Osteoblast (primary cell): ENCODE measurements around the gene F7. TPM values are rescaled to one million over a fixed set of nuclear protein-coding genes. Genes with fewer than 3 reads are reported as not detected.
A peak's percentile ranks its signal among the peaks of the same experiment; 100 is the strongest.

ENCODE experiments used
- DNase-seq: peaks from one replicate; pipeline ENCODE4 v3.0.0; 2011; ENCODE audit warnings: low spot score, mixed read lengths; ENCODE audit not compliant: insufficient read length; ENCODE audit errors: missing footprints
- H2AFZ ChIP-seq: 2 replicates; pipeline ENCODE4 v1.6.0; 2011; ENCODE audit warnings: mild to moderate bottlenecking, low read length
- H3K27ac ChIP-seq: 2 replicates; pipeline ENCODE4 v1.5.1; 2011; ENCODE audit warnings: mild to moderate bottlenecking, low read depth, low read length, moderate library complexity
- H3K27me3 ChIP-seq: 2 replicates; pipeline ENCODE4 v1.6.0; 2012; ENCODE audit warnings: mild to moderate bottlenecking, control low read depth, inconsistent platforms, low read length, moderate library complexity; ENCODE audit not compliant: insufficient read depth
- H3K36me3 ChIP-seq: 2 replicates; pipeline ENCODE4 v1.5.1; 2011; ENCODE audit warnings: mild to moderate bottlenecking, low read length, control low read depth, moderate library complexity; ENCODE audit not compliant: insufficient read depth
- H3K4me1 ChIP-seq: 2 replicates; pipeline ENCODE4 v1.5.1; 2011; ENCODE audit warnings: mild to moderate bottlenecking, low read length, control low read depth, moderate library complexity; ENCODE audit not compliant: insufficient read depth
- H3K4me2 ChIP-seq: 2 replicates; pipeline ENCODE4 v1.6.0; 2011; ENCODE audit warnings: mild to moderate bottlenecking, low read length; ENCODE audit not compliant: insufficient read depth
- H3K4me3 ChIP-seq: fragments of 200-600 bp; sonication (generic); 3 replicates; pipeline ENCODE4 v1.5.1; 2012; ENCODE audit warnings: mild to moderate bottlenecking, low read length, inconsistent platforms; ENCODE audit not compliant: insufficient read depth
- H3K79me2 ChIP-seq: 2 replicates; pipeline ENCODE4 v1.6.0; 2012; ENCODE audit warnings: mild to moderate bottlenecking, low read length, control low read depth, inconsistent platforms; ENCODE audit not compliant: insufficient read depth
- H3K9me3 ChIP-seq: 2 replicates; pipeline ENCODE4 v1.5.1; 2011; ENCODE audit warnings: low read depth, low read length, control low read depth
- H4K20me1 ChIP-seq: 2 replicates; pipeline ENCODE4 v1.6.0; 2012; ENCODE audit warnings: mild to moderate bottlenecking, low read length, control low read depth; ENCODE audit not compliant: insufficient read depth
- total RNA-seq: library from RNA; depleted of rRNA; stranded (reverse); fragments of >200 nt; gene quantifications from 2 replicates; pipeline ENCODE4 v1.2.3, GENCODE V29; 2012
- TF ChIP-seq, protein P1 (sequence below): IDR thresholded peaks from 2 replicates; pipeline ENCODE4 v1.5.1; 2011; ENCODE audit warnings: mild to moderate bottlenecking, low read depth, low read length, moderate library complexity; ENCODE audit errors: extremely low read depth

F7 gene
- total RNA-seq, 1 donor, result under 0.01 TPM

GRCh38 chr13:113122550-113123225 lies 17.1 kb downstream of the F7 start, which contains the start of gene F10:
F10 (plus strand) TSS chr13:113122799; CDS start chr13:113122856, 57 bp downstream.
- Histone ChIP-seq H3K27ac (no peak within 1 kb of the TSS), H3K4me2 (no peak within 1 kb of the TSS), H3K4me3 (no peak within 1 kb of the TSS), H3K27me3 (peaks cover 1% of the 10 kb centered on the region), H3K9me3 (no peaks in the 10 kb centered on the region), H2AFZ (no peak within 1 kb of the TSS), H3K4me1 (no peaks in the 10 kb centered on the region), H3K36me3 (no peaks in the 10 kb centered on the region), H4K20me1 (no peaks in the 10 kb centered on the region), H3K79me2 (no peaks in the 10 kb centered on the region)
- peak; percentile 82 for DNase-seq
- TF ChIP-seq, protein P1, sequence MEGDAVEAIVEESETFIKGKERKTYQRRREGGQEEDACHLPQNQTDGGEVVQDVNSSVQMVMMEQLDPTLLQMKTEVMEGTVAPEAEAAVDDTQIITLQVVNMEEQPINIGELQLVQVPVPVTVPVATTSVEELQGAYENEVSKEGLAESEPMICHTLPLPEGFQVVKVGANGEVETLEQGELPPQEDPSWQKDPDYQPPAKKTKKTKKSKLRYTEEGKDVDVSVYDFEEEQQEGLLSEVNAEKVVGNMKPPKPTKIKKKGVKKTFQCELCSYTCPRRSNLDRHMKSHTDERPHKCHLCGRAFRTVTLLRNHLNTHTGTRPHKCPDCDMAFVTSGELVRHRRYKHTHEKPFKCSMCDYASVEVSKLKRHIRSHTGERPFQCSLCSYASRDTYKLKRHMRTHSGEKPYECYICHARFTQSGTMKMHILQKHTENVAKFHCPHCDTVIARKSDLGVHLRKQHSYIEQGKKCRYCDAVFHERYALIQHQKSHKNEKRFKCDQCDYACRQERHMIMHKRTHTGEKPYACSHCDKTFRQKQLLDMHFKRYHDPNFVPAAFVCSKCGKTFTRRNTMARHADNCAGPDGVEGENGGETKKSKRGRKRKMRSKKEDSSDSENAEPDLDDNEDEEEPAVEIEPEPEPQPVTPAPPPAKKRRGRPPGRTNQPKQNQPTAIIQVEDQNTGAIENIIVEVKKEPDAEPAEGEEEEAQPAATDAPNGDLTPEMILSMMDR, result no peak

- no peak overlapping the region for H3K4me3 ChIP-seq
- no peak overlapping the region for H2AFZ ChIP-seq
- H3K4me2 ChIP-seq, result no peak overlapping the region
Observed at GRCh38 chr13:113123226-113124201, 17.9 kb downstream of the F7 start.

DNA sequence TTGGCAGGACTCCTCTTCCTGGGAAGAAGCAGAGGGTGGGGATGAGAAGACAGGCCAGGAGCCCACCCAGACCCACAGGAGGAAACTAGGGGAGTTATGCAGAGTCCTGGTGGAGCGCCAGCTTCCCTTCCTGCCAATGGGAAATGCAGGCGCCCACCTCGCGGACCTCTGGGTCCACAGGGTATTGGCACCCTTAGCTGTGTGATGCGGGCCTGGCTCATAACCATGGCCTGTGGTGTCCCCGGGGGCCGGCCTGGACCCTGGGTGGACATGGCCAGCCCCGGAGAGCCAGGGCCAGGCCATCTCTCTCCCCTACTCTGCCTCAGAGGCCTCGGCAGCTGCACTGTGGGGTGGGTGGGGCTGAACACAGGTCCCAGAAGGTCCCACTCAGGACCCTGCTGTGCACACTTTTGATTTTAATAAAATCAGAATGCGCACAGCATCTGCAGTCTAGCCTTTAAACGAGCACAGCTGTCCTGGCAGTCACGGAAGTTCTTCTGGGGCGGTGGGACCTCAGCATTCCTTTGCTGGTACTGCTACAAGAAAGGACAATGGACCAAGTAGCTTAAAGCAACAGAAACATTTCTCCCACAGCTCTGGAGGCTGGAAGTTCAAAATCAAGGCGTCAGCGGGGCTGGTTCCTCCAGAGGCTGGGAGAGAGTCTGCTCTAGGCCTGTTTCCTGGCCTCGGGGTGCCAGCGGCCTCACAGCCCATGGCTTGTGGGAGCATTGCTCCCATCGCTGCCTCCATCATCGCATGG lies 18.8 kb downstream of the F7 start:
- peak; percentile 61 for DNase-seq
- no peaks in the 10 kb centered on the region for H3K36me3 ChIP-seq
- no peak overlapping the region for H2AFZ ChIP-seq
- TF ChIP-seq, protein P1, result no peak
- no peak overlapping the region for H3K27ac ChIP-seq
- H3K27me3 ChIP-seq, result peaks cover 4% of the 10 kb centered on the region
- H3K4me2 ChIP-seq, result no peak overlapping the region
- no peaks in the 10 kb centered on the region for H4K20me1 ChIP-seq
- H3K79me2 ChIP-seq, result no peaks in the 10 kb centered on the region
- H3K4me1 ChIP-seq, result no peaks in the 10 kb centered on the region
- H3K9me3 ChIP-seq, result no peaks in the 10 kb centered on the region
- no peak overlapping the region for H3K4me3 ChIP-seq

More at GRCh38 chr13:113123226-113124201, 17.9 kb downstream of the F7 start:
- no peak overlapping the region for H3K27ac ChIP-seq
- no peaks in the 10 kb centered on the region for H3K9me3 ChIP-seq
- no peaks in the 10 kb centered on the region for H3K4me1 ChIP-seq
- H4K20me1 ChIP-seq, result no peaks in the 10 kb centered on the region
- TF ChIP-seq, protein P1, result peak; percentile 23
- peaks cover 4% of the 10 kb centered on the region for H3K27me3 ChIP-seq
- DNase-seq, result peak; percentile 59
- H3K36me3 ChIP-seq, result no peaks in the 10 kb centered on the region
- H3K79me2 ChIP-seq, result no peaks in the 10 kb centered on the region
